Breast epithelium (tissue), 4 donors: ENCODE measurements around the gene GPC6. TPM values are rescaled to one million over a fixed set of nuclear protein-coding genes. Genes with fewer than 3 reads are reported as not detected.

Source experiments
- DNase-seq, 2 donors: peaks; one replicate each; pipeline ENCODE4 v3.0.0-alpha.2; 2019; ENCODE audit warnings: low spot score in 2 of 2
- H3K27ac ChIP-seq, 2 donors: fragments of 200-600 bp; sonication (generic) in 1 of 2; one replicate each; pipeline ENCODE4 v1.5.1; 2016 to 2019; ENCODE audit warnings: mild to moderate bottlenecking in 1 of 2
- H3K27me3 ChIP-seq, 2 donors: fragments of 200-600 bp; sonication (generic) in 1 of 2; one replicate each; pipeline versions ENCODE4 v1.5.1 to v1.6.0; 2017 to 2019; ENCODE audit warnings: control low read depth in 1 of 2, mild to moderate bottlenecking in 1 of 2
- H3K36me3 ChIP-seq: fragments of 200-600 bp; one replicate; pipeline ENCODE4 v1.5.1; 2019
- H3K4me1 ChIP-seq, 2 donors: fragments of 200-600 bp; sonication (generic); one replicate each; pipeline ENCODE4 v1.5.1; 2016 to 2019; ENCODE audit warnings: control low read depth in 1 of 2
- H3K4me3 ChIP-seq, 3 donors: fragments of 200-600 bp; sonication (generic); 1 replicate in 2 of 3; 2 replicates in 1 of 3; pipeline ENCODE4 v1.5.1; 2016 to 2019; ENCODE audit warnings: mild to moderate bottlenecking in 3 of 3, moderate library complexity in 2 of 3
- H3K9me3 ChIP-seq, 2 donors: fragments of 200-600 bp; sonication (generic) in 1 of 2; one replicate each; pipeline ENCODE4 v1.5.1; 2016 to 2019; ENCODE audit warnings: control low read depth in 1 of 2
- CTCF ChIP-seq, 3 donors: fragments of 450-650 bp; IDR thresholded peaks; one replicate each; pipeline ENCODE4 v1.5.1; 2016 to 2017; ENCODE audit warnings: antibody characterized with exemption in 3 of 3, mild to moderate bottlenecking in 3 of 3, moderate library complexity in 3 of 3
- POLR2A ChIP-seq: fragments of 450-650 bp; IDR thresholded peaks from one replicate; pipeline ENCODE4 v1.6.1; 2016; ENCODE audit warnings: antibody characterized with exemption, mild to moderate bottlenecking, moderate library complexity
- POLR2AphosphoS5 ChIP-seq, 3 donors: sonication (generic); formaldehyde crosslinking; IDR thresholded peaks; one replicate each; pipeline ENCODE4 v1.6.1; 2017; ENCODE audit warnings: antibody characterized with exemption in 3 of 3
- intact Hi-C: fragments of 100-400 bp; cut with DNase I; formaldehyde crosslinking; loops from one replicate; pipeline ENCODE4 v1.15.1; 2023; ENCODE audit warnings: low total_unique reads
- total RNA-seq, 3 donors: library from RNA; depleted of rRNA; stranded (reverse); fragments of >200 nt; gene quantifications; one replicate each; pipeline ENCODE4 v1.1.0, GENCODE V29; 2016

GPC6 gene
- total RNA-seq, 3 donors from 2014 or later: 3.5 to 44.0 (median 4.9) TPM

- TF ChIP-seq CTCF (IDR thresholded peaks at IDR 0.05): no peak
- no peak for TF ChIP-seq POLR2A
- no peak for TF ChIP-seq POLR2AphosphoS5 (IDR thresholded peaks at IDR 0.05)
- no peaks in the 10 kb centered on the region for H3K4me1 ChIP-seq
- H3K27ac ChIP-seq: no peak overlapping the region
- no peaks in the 10 kb centered on the region for H3K9me3 ChIP-seq
- H3K36me3 ChIP-seq: no peaks in the 10 kb centered on the region
- no peaks in the 10 kb centered on the region for H3K27me3 ChIP-seq
- DNase-seq: no peak
- no peak overlapping the region for H3K4me3 ChIP-seq
- intact Hi-C loops: no loop called here
Observed at GRCh38 chr13:93861818-93862217, 635.2 kb downstream of the GPC6 start.

- Histone ChIP-seq H3K36me3 (no peaks in the 10 kb centered on the region), H3K27ac (no peak overlapping the region), H3K27me3 (no peaks in the 10 kb centered on the region), H3K4me1 (no peaks in the 10 kb centered on the region), H3K4me3 (no peak overlapping the region), H3K9me3 (no peaks in the 10 kb centered on the region)
- intact Hi-C loops: no loop called here
- DNase-seq: no peak
- TF ChIP-seq POLR2A: no peak
- TF ChIP-seq POLR2AphosphoS5 (IDR thresholded peaks at IDR 0.05): no peak
- TF ChIP-seq CTCF (IDR thresholded peaks at IDR 0.05): no peak
Observed at GRCh38 chr13:93862259-93862658, 635.7 kb downstream of the GPC6 start.

GRCh38 chr13:93865235-93865634 lies 638.6 kb downstream of the GPC6 start:
- DNase-seq: no peak
- TF ChIP-seq POLR2AphosphoS5 (IDR thresholded peaks at IDR 0.05): no peak
- no peak for TF ChIP-seq POLR2A
- no peak for TF ChIP-seq CTCF (IDR thresholded peaks at IDR 0.05)
- no peak overlapping the region for H3K27ac ChIP-seq
- intact Hi-C loops: no loop called here
- no peaks in the 10 kb centered on the region for H3K36me3 ChIP-seq
- no peaks in the 10 kb centered on the region for H3K4me1 ChIP-seq
- no peak overlapping the region for H3K4me3 ChIP-seq
- no peaks in the 10 kb centered on the region for H3K27me3 ChIP-seq
- H3K9me3 ChIP-seq: no peaks in the 10 kb centered on the region

GRCh38 chr13:93867481-93867880 lies 640.9 kb downstream of the GPC6 start:
- H3K27me3 ChIP-seq: no peaks in the 10 kb centered on the region
- H3K9me3 ChIP-seq: no peaks in the 10 kb centered on the region
- no peaks in the 10 kb centered on the region for H3K4me1 ChIP-seq
- TF ChIP-seq CTCF (IDR thresholded peaks at IDR 0.05) (no peak), POLR2AphosphoS5 (IDR thresholded peaks at IDR 0.05) (no peak), POLR2A (no peak)
- H3K4me3 ChIP-seq: no peak overlapping the region
- H3K27ac ChIP-seq: no peak overlapping the region
- no peaks in the 10 kb centered on the region for H3K36me3 ChIP-seq
- no peak for DNase-seq
- intact Hi-C loops: no loop called here

GRCh38 chr13:93872376-93872775 lies 645.8 kb downstream of the GPC6 start:
- no peaks in the 10 kb centered on the region for H3K27me3 ChIP-seq
- H3K4me1 ChIP-seq: no peaks in the 10 kb centered on the region
- intact Hi-C loops: no loop called here
- no peaks in the 10 kb centered on the region for H3K9me3 ChIP-seq
- H3K27ac ChIP-seq: no peak overlapping the region
- H3K36me3 ChIP-seq: no peaks in the 10 kb centered on the region
- no peak overlapping the region for H3K4me3 ChIP-seq
- no peak for DNase-seq
- TF ChIP-seq CTCF (IDR thresholded peaks at IDR 0.05) (no peak), POLR2A (no peak), POLR2AphosphoS5 (IDR thresholded peaks at IDR 0.05) (no peak)
